Neuronal stem cell (in vitro differentiated cells): ENCODE measurements around the gene GDAP2.

Experiments used
- DNase-seq: peaks from one replicate; pipeline ENCODE4 v3.0.0-alpha.2; 2013; ENCODE audit warnings: low spot score
- H2AFZ ChIP-seq: one replicate; pipeline ENCODE4 v1.6.1; 2013; ENCODE audit warnings: mild to moderate bottlenecking, low read length, inconsistent platforms
- H2AK5ac ChIP-seq: 2 replicates; pipeline ENCODE4 v1.6.1; 2013; ENCODE audit warnings: low read depth, mild to moderate bottlenecking, inconsistent platforms, low read length, moderate library complexity, mixed read lengths
- H2BK120ac ChIP-seq: 2 replicates; pipeline ENCODE4 v1.6.1; 2013; ENCODE audit warnings: low read depth, mild to moderate bottlenecking, inconsistent platforms, low read length, moderate library complexity, mixed read lengths
- H2BK12ac ChIP-seq: one replicate; pipeline ENCODE4 v1.6.1; 2013; ENCODE audit warnings: low read length, inconsistent platforms
- H2BK15ac ChIP-seq: 2 replicates; pipeline ENCODE4 v1.6.1; 2013; ENCODE audit warnings: mild to moderate bottlenecking, low read length, inconsistent platforms, mixed read lengths
- H2BK5ac ChIP-seq: one replicate; pipeline ENCODE4 v1.6.1; 2013; ENCODE audit warnings: inconsistent platforms, mild to moderate bottlenecking, low read length, moderate library complexity
- H3K14ac ChIP-seq: one replicate; pipeline ENCODE4 v1.6.1; 2013; ENCODE audit warnings: low read length, inconsistent platforms
- H3K18ac ChIP-seq: 2 replicates; pipeline ENCODE4 v1.6.1; 2013; ENCODE audit warnings: low read length, inconsistent platforms
- H3K23ac ChIP-seq: 2 replicates; pipeline ENCODE4 v1.6.1; 2013; ENCODE audit warnings: low read depth, mild to moderate bottlenecking, mixed read lengths, low read length, inconsistent platforms; ENCODE audit not compliant: poor library complexity
- H3K27ac ChIP-seq: replicated peaks from 3 replicates; pipeline ENCODE4 v1.5.1; 2013; ENCODE audit warnings: low read length, inconsistent platforms
- H3K27me3 ChIP-seq, 3 experiments: 2 replicates each; pipeline ENCODE4 v1.6.1; 2013; ENCODE audit warnings: low read length in 3 of 3, mild to moderate bottlenecking in 2 of 3, inconsistent platforms in 1 of 3, low read depth in 1 of 3, mixed read lengths in 1 of 3, moderate library complexity in 1 of 3; ENCODE audit not compliant: control insufficient read depth in 3 of 3, insufficient read depth in 3 of 3
- H3K36me3 ChIP-seq, 2 donors: replicated peaks in 1 of 2; 2 replicates each; pipeline ENCODE4 v1.6.1; 2013; ENCODE audit warnings: low read length in 2 of 2; ENCODE audit not compliant: control insufficient read depth in 2 of 2, insufficient read depth in 2 of 2
- H3K4ac ChIP-seq: 2 replicates; pipeline ENCODE4 v1.6.1; 2013; ENCODE audit warnings: inconsistent platforms, mild to moderate bottlenecking, low read length, moderate library complexity
- H3K4me1 ChIP-seq, 2 donors: 1 replicate in 1 of 2; 2 replicates in 1 of 2; pipeline ENCODE4 v1.6.1; 2013; ENCODE audit warnings: low read length in 2 of 2, low read depth in 1 of 2; ENCODE audit not compliant: control insufficient read depth in 2 of 2, insufficient read depth in 1 of 2
- H3K4me2 ChIP-seq: one replicate; pipeline ENCODE4 v1.6.1; 2013; ENCODE audit warnings: mild to moderate bottlenecking, low read length, inconsistent platforms; ENCODE audit not compliant: insufficient read depth, poor library complexity, severe bottlenecking
- H3K4me3 ChIP-seq, 2 donors: 2 replicates each; pipeline ENCODE4 v1.5.1; 2013; ENCODE audit warnings: low read length in 2 of 2, mild to moderate bottlenecking in 2 of 2, inconsistent platforms in 1 of 2, moderate library complexity in 1 of 2
- H3K79me1 ChIP-seq: one replicate; pipeline ENCODE4 v1.6.1; 2013; ENCODE audit warnings: low read depth, mild to moderate bottlenecking, inconsistent platforms, low read length, moderate library complexity
- H3K9ac ChIP-seq: one replicate; pipeline ENCODE4 v1.6.1; 2013; ENCODE audit warnings: mild to moderate bottlenecking, low read depth, low read length, inconsistent platforms; ENCODE audit not compliant: poor library complexity
- H3K9me3 ChIP-seq, 2 donors: replicated peaks in 1 of 2; 2 replicates each; pipeline versions ENCODE3 to v1.6.1; 2013; ENCODE audit warnings: low read length in 2 of 2, mild to moderate bottlenecking in 2 of 2, inconsistent platforms in 1 of 2, low read depth in 1 of 2, mixed read lengths in 1 of 2, moderate library complexity in 1 of 2; ENCODE audit not compliant: control insufficient read depth in 2 of 2, insufficient read depth in 1 of 2
- H4K8ac ChIP-seq: one replicate; pipeline ENCODE4 v1.6.1; 2013; ENCODE audit warnings: low read depth, mild to moderate bottlenecking, inconsistent platforms, low read length, moderate library complexity
- H4K91ac ChIP-seq: one replicate; pipeline ENCODE4 v1.6.1; 2013; ENCODE audit warnings: low read length, low read depth, mild to moderate bottlenecking, inconsistent platforms; ENCODE audit not compliant: poor library complexity
- WGBS, 2 donors: extraction: QIAGEN DNeasy Blood & Tissue Kit; methylation state at CpG; one replicate each; pipeline ENCODE4 v1.1.7; 2013; ENCODE audit warnings: missing lambda C conversion rate in 2 of 2, mixed read lengths in 1 of 2; ENCODE audit not compliant: insufficient read length in 2 of 2, insufficient replicate concordance in 1 of 2; ENCODE audit errors: extremely low coverage in 2 of 2; 5-methylcytosine and 5-hydroxymethylcytosine counted together

Gene GDAP2

GRCh38 chr1:117952386-117952785 lies 23.0 kb upstream of the GDAP2 start:
- H2BK15ac ChIP-seq: no peak overlapping the region
- no peak overlapping the region for H3K27ac ChIP-seq
- no peak overlapping the region for H2BK12ac ChIP-seq
- H4K91ac ChIP-seq: no peak overlapping the region
- H3K4me1 ChIP-seq: no peaks in the 10 kb centered on the region
- no peaks in the 10 kb centered on the region for H3K79me1 ChIP-seq
- no peak overlapping the region for H3K23ac ChIP-seq
- H3K4me2 ChIP-seq: no peak overlapping the region
- H2BK5ac ChIP-seq: no peak overlapping the region
- no peak overlapping the region for H2AFZ ChIP-seq
- H2BK120ac ChIP-seq: no peak overlapping the region
- H3K9me3 ChIP-seq: no peaks in the 10 kb centered on the region
- no peaks in the 10 kb centered on the region for H3K27me3 ChIP-seq
- peaks cover 10 to 100% of the 10 kb centered on the region in 2 donors for H3K36me3 ChIP-seq
- H4K8ac ChIP-seq: no peak overlapping the region
- no peak overlapping the region for H2AK5ac ChIP-seq
- no peak for DNase-seq
- H3K4me3 ChIP-seq: no peak overlapping the region
- H3K4ac ChIP-seq: no peak overlapping the region
- no peak overlapping the region for H3K9ac ChIP-seq
- H3K18ac ChIP-seq: no peak overlapping the region
- no peak overlapping the region for H3K14ac ChIP-seq
- no CpG with 5 or more reads among the region's 1 CpG for WGBS, 2 donors

GRCh38 chr1:117942293-117942692 lies 12.9 kb upstream of the GDAP2 start:
- Histone ChIP-seq H3K14ac (no peak overlapping the region), H3K18ac (no peak overlapping the region), H4K8ac (no peak overlapping the region), H2BK12ac (no peak overlapping the region), H2BK120ac (no peak overlapping the region), H2AK5ac (no peak overlapping the region), H3K4me2 (no peak overlapping the region), H3K9ac (no peak overlapping the region), H2AFZ (no peak overlapping the region), H3K36me3 (peaks cover 21 to 98% of the 10 kb centered on the region in 2 donors), H3K4ac (no peak overlapping the region), H2BK15ac (no peak overlapping the region), H3K9me3 (no peaks in the 10 kb centered on the region), H3K27ac (no peak overlapping the region), H3K23ac (no peak overlapping the region), H3K4me3 (no peak overlapping the region), H2BK5ac (no peak overlapping the region), H4K91ac (no peak overlapping the region), H3K4me1 (no peaks in the 10 kb centered on the region), H3K27me3 (no peaks in the 10 kb centered on the region), H3K79me1 (no peaks in the 10 kb centered on the region)
- no CpG with 5 or more reads among the region's 2 CpGs for WGBS, 2 donors
- no peak for DNase-seq

- H3K23ac ChIP-seq: no peak overlapping the region
- peaks cover 8 to 64% of the 10 kb centered on the region in 2 donors for H3K36me3 ChIP-seq
- no peak overlapping the region for H2BK12ac ChIP-seq
- H3K27ac ChIP-seq: no peak overlapping the region
- H3K9ac ChIP-seq: no peak overlapping the region
- no peak overlapping the region for H2BK15ac ChIP-seq
- no peak overlapping the region for H3K4me3 ChIP-seq
- H4K91ac ChIP-seq: no peak overlapping the region
- H2AFZ ChIP-seq: no peak overlapping the region
- H2BK5ac ChIP-seq: no peak overlapping the region
- no peak overlapping the region for H2BK120ac ChIP-seq
- no peak overlapping the region for H3K4ac ChIP-seq
- 100% methylated on average over 1 of the region's 2 CpGs; no CpG with 5 or more reads in 1 of the 2 donors for WGBS, 2 donors
- no peak overlapping the region for H3K18ac ChIP-seq
- no peak overlapping the region for H2AK5ac ChIP-seq
- no peak overlapping the region for H3K4me2 ChIP-seq
- no peak overlapping the region for H4K8ac ChIP-seq
- no peaks in the 10 kb centered on the region for H3K27me3 ChIP-seq
- no peak overlapping the region for H3K14ac ChIP-seq
- DNase-seq: no peak
- H3K4me1 ChIP-seq: peaks cover 2 to 9% of the 10 kb centered on the region in 2 donors
- H3K79me1 ChIP-seq: peaks cover 9% of the 10 kb centered on the region
- H3K9me3 ChIP-seq: peaks cover 0 to 2% of the 10 kb centered on the region in 2 donors
Measured at GRCh38 chr1:117933769-117934168, 4.3 kb upstream of the GDAP2 start.

- Histone ChIP-seq H2BK120ac (no peak overlapping the region), H4K91ac (no peak overlapping the region), H2BK12ac (no peak overlapping the region), H3K4ac (no peak overlapping the region), H2BK15ac (no peak overlapping the region), H3K4me1 (peaks cover 5 to 9% of the 10 kb centered on the region in 2 donors), H3K27ac (no peak overlapping the region), H3K36me3 (peaks cover 2 to 52% of the 10 kb centered on the region in 2 donors), H3K9ac (no peak overlapping the region), H3K4me2 (no peak overlapping the region), H2AK5ac (no peak overlapping the region), H3K9me3 (peaks cover 0 to 2% of the 10 kb centered on the region in 2 donors), H2AFZ (no peak overlapping the region), H2BK5ac (no peak overlapping the region), H3K4me3 (no peak overlapping the region), H3K27me3 (no peaks in the 10 kb centered on the region), H3K18ac (no peak overlapping the region), H3K14ac (no peak overlapping the region), H3K79me1 (peaks cover 9% of the 10 kb centered on the region), H4K8ac (no peak overlapping the region), H3K23ac (no peak overlapping the region)
- DNase-seq: no peak
- no CpG with 5 or more reads among the region's 4 CpGs for WGBS, 2 donors
Measured at GRCh38 chr1:117932576-117932975, 3.2 kb upstream of the GDAP2 start.
